HG03139 (cell line): ENCODE measurements around the gene MAP7D2.
A peak's percentile ranks its signal among the peaks of the same experiment; 100 is the strongest.

ENCODE experiments used
- ATAC-seq: cut with Tn5 transposase; IDR thresholded peaks from one replicate; pipeline ENCODE4 v1.9.1; 2021; ENCODE audit not compliant: unreplicated experiment

The MAP7D2 gene

GRCh38 chrX:20046223-20046622 lies 70.5 kb downstream of the MAP7D2 start:
- no peak for ATAC-seq

- no peak for ATAC-seq
These were observed 74.5 kb downstream of the MAP7D2 start for GRCh38 chrX:20042221-20042620.

- ATAC-seq: no peak
These were observed 77.7 kb downstream of the MAP7D2 start for GRCh38 chrX:20038966-20039365.

- ATAC-seq: no peak
These were observed 79.5 kb downstream of the MAP7D2 start for GRCh38 chrX:20037186-20037585.

- ATAC-seq: no peak
These were observed 84.5 kb downstream of the MAP7D2 start for GRCh38 chrX:20032201-20032600.

- ATAC-seq: no peak
These were observed 87.0 kb downstream of the MAP7D2 start for GRCh38 chrX:20029728-20030127.

GRCh38 chrX:20028588-20028987 lies 88.1 kb downstream of the MAP7D2 start:
- ATAC-seq: no peak

GRCh38 chrX:20026278-20026677 lies 90.4 kb downstream of the MAP7D2 start:
- ATAC-seq: no peak

- no peak for ATAC-seq
These were observed 96.9 kb downstream of the MAP7D2 start for GRCh38 chrX:20019672-20020365.

GRCh38 chrX:20016616-20016945 lies 100.1 kb downstream of the MAP7D2 start:
- ATAC-seq: no peak

- no peak for ATAC-seq
These were observed 100.6 kb downstream of the MAP7D2 start for GRCh38 chrX:20015945-20016615.

GRCh38 chrX:20015422-20015821 lies 101.3 kb downstream of the MAP7D2 start:
- ATAC-seq: no peak

- ATAC-seq: no peak
These were observed 105.1 kb downstream of the MAP7D2 start for GRCh38 chrX:20011608-20012007.

- no peak for ATAC-seq
These were observed 108.6 kb downstream of the MAP7D2 start for GRCh38 chrX:20007962-20008622.

- ATAC-seq: no peak
These were observed 110.8 kb downstream of the MAP7D2 start for GRCh38 chrX:20005883-20006282.

GRCh38 chrX:20001588-20001987 lies 115.1 kb downstream of the MAP7D2 start:
- no peak for ATAC-seq

GRCh38 chrX:19991350-19991718 lies 125.4 kb downstream of the MAP7D2 start:
- ATAC-seq: no peak

GRCh38 chrX:19990556-19991349 lies 126.0 kb downstream of the MAP7D2 start, which contains the start of gene BCLAF3:
TSS of gene BCLAF3 (minus strand) at chrX:19991061. CDS start at chrX:19970264, 20,797 bp downstream.
- ATAC-seq: peak; percentile 86

GRCh38 chrX:19990151-19990555 lies 126.6 kb downstream of the MAP7D2 start:
- ATAC-seq: peak; percentile 21

GRCh38 chrX:19987856-19988255 lies 128.9 kb downstream of the MAP7D2 start:
- ATAC-seq: no peak

GRCh38 chrX:19986531-19986930 lies 130.2 kb downstream of the MAP7D2 start:
- no peak for ATAC-seq
